ENCODE results near the gene PPM1A. TPM values are rescaled to one million over a fixed set of nuclear protein-coding genes. Genes with fewer than 3 reads are reported as not detected.

PPM1A gene
- total RNA-seq, 4 donors from 2014 or later: 28.2 to 43.7 (median 40.4) TPM

DNA sequence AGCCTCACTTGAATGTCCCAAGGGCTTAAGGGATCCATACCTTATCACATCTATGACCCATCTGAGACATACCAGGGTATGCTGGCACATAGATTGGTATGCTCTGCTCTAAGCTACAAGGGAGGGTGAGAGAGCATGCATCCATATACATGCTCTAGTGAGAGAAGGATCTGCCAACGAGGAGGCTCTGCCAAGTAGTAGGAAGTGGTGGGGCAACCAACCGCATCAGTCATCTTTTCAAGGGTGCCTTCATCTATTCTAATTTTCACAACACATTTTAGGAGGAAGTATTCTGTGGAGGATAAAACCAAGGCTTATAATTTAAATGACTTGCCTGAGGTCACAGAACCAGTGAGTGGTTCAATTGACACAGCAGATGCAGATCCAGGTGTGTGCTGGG, 6.6 kb upstream of the PPM1A start:
- Histone ChIP-seq H3K4me3 (no peak overlapping the region), H3K27ac (no peak overlapping the region), H3K27me3 (no peaks in the 10 kb centered on the region), H3K36me3 (no peaks in the 10 kb centered on the region), H3K4me1 (no peaks in the 10 kb centered on the region), H3K9me3 (no peaks in the 10 kb centered on the region)
- no peak for DNase-seq (ENCODE audit: low spot score in 2 of 2)
- TF ChIP-seq POLR2A (IDR thresholded peaks at IDR 0.05): no peak
- TF ChIP-seq EP300 (IDR thresholded peaks at IDR 0.05): no peak
- TF ChIP-seq, protein P1, sequence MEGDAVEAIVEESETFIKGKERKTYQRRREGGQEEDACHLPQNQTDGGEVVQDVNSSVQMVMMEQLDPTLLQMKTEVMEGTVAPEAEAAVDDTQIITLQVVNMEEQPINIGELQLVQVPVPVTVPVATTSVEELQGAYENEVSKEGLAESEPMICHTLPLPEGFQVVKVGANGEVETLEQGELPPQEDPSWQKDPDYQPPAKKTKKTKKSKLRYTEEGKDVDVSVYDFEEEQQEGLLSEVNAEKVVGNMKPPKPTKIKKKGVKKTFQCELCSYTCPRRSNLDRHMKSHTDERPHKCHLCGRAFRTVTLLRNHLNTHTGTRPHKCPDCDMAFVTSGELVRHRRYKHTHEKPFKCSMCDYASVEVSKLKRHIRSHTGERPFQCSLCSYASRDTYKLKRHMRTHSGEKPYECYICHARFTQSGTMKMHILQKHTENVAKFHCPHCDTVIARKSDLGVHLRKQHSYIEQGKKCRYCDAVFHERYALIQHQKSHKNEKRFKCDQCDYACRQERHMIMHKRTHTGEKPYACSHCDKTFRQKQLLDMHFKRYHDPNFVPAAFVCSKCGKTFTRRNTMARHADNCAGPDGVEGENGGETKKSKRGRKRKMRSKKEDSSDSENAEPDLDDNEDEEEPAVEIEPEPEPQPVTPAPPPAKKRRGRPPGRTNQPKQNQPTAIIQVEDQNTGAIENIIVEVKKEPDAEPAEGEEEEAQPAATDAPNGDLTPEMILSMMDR (IDR thresholded peaks at IDR 0.05): no peak
- WGBS, 2 donors: 72 to 90% methylated on average over 2 of the region's 2 CpGs

DNA sequence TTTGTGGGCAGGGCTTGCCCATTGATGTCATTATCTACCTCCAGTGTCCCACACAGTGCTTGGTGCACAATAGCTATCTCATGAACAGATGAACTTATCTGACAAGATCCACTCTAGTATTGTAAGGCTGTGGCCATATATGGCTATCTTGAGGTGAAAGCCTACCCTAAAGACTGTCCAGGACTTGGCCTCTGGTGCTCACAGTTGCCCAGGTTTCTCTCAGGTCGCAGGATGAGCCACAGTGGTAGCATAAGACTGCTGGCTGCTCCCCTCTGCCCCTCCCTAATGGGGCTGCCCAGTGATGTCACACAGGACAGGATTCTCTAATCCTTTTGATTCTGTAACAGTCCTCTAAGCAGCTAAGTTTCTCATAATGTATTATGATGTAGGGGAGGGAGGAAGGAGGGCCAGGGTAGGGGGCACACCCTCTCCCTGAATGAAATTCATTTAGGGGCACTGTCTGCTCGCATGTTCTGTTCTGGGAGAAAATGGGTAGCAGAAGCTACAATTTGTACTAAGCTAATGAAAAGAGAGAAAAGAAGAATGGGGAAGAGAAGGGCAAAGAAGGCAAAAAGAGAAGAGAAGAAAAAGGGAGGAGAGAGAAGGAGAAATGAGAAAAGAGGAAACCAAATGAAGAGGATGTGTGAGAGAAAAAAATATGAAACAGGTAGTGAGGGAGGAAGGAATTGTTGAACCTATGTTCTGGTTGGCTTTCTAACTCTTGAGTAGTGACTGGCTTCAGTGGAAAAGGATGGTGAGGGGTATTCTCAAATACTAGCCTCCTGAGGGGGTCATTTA, 3.4 kb upstream of the PPM1A start:
- H3K27ac ChIP-seq: no peak overlapping the region
- H3K27me3 ChIP-seq: no peaks in the 10 kb centered on the region
- no peak for DNase-seq (ENCODE audit: low spot score in 2 of 2)
- no peak overlapping the region for H3K4me3 ChIP-seq
- peaks cover 0 to 6% (median 2%) of the 10 kb centered on the region in 4 donors for H3K4me1 ChIP-seq
- 71 to 74% methylated on average over 2 of the region's 2 CpGs for WGBS, 2 donors
- no peak for TF ChIP-seq EP300 (IDR thresholded peaks at IDR 0.05)
- TF ChIP-seq POLR2A (IDR thresholded peaks at IDR 0.05): no peak
- TF ChIP-seq, protein P1 (IDR thresholded peaks at IDR 0.05): no peak
- no peaks in the 10 kb centered on the region for H3K9me3 ChIP-seq
- H3K36me3 ChIP-seq: no peaks in the 10 kb centered on the region

DNA sequence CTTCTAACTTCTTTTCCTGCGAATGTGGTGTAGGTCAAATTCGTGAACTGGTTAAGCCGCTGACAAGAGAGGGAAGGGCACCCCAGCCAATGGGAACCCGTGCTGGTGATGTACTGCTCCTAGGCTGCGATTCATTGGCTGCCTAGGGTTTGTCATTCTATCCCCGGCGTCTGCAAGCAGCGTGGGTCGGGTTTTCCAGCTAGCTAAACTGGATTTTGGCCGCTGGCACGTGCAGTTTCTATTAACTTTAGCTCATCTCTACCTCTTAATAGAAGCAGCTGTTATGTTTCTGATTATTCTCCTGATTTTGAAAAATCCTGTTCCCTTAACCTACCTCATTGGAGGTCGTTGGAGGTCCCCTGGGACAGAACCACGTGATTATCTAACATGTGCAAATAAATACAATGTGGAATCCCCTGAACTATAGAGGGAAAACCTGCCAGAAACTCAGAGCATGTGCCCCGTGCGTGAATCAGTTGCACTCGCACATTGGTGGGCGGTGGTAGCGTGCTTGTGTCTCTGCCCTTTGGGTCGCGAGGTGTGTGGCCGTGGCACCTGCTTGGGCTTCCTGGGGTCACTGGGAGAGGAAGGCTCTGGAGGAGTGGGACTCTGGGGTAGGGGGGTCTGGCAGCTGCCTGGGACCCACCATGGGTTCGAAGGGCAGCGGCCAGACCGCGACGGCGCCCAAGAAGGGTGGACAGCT, 876 bp upstream of the PPM1A start:
- H3K27ac ChIP-seq: peak overlapping the region; percentile 98 to 100 (median 99)
- H3K9me3 ChIP-seq: no peaks in the 10 kb centered on the region
- H3K36me3 ChIP-seq: no peaks in the 10 kb centered on the region
- WGBS, 2 donors: 0% methylated on average over 27 of the region's 27 CpGs
- peak overlapping the region; percentile 79 to 97 (median 89) for H3K4me3 ChIP-seq
- peak; percentile 80 to 90 for DNase-seq (ENCODE audit: low spot score in 2 of 2)
- H3K27me3 ChIP-seq: no peaks in the 10 kb centered on the region
- TF ChIP-seq EP300 (IDR thresholded peaks at IDR 0.05) (peak in 1 of 2 donors; percentile 92), POLR2A (IDR thresholded peaks at IDR 0.05) (peak; percentile 38 to 72)
- TF ChIP-seq, protein P1 (IDR thresholded peaks at IDR 0.05): no peak
- peaks cover 0 to 31% (median 18%) of the 10 kb centered on the region in 4 donors for H3K4me1 ChIP-seq

DNA sequence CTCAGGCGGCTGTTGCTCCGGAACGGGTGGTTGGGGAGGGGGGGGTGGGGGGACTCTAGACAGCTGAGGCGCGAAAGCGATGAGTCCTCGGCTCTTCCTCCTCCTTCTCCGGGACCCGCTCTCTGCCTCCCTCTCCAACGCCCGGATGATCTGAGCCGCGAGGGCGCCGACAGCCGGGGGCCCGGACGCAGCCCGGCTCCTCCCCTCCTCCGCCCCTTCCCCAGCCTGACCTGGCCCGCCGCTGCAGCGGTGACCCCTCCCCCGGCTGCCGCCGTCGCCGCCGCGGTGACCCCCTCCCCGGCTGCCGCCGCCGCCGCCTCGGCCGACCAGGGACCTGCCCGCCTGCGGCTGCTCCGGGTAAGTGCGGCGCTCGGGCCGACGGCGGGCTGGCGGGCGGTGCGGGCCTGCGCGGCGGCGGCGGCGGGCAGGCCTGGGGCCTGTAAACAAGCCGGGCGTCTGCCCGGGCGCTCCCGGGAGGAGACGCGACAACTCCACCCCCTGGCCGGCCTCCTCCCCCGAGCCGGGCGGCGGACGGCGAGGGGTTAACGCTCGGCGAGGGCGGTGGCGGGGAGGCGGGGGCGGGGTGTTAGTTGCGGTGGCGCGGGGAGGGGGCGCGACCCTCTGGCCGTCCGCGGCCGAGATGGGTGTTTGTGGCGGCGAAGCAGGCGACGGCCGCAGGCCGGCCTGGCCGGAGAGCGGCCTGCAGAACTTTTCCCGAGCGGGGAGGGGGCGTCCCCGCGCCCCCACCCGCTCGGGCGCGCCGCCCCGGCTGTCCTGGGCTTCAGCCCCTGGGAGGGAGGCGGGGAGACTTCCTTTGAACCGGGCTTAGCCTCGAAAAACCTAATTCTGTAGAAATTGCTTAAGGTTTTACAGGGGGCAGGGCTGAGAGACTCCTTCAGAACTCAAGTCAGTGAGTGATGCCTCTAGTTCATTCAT, 568 bp downstream of the PPM1A start:
- Histone ChIP-seq H3K4me3 (peak overlapping the region; percentile 78 to 97 (median 89)), H3K9me3 (no peaks in the 10 kb centered on the region), H3K27ac (peak overlapping the region; percentile 98 to 100 (median 99)), H3K4me1 (peaks cover 0 to 45% (median 22%) of the 10 kb centered on the region in 4 donors), H3K27me3 (no peaks in the 10 kb centered on the region), H3K36me3 (no peaks in the 10 kb centered on the region)
- TF ChIP-seq POLR2A (IDR thresholded peaks at IDR 0.05) (peak; percentile 14 to 25), EP300 (IDR thresholded peaks at IDR 0.05) (no peak)
- TF ChIP-seq, protein P1 (IDR thresholded peaks at IDR 0.05): no peak
- DNase-seq (ENCODE audit: low spot score in 2 of 2): peak; percentile 20 to 24
- WGBS, 2 donors: 0 to 1% methylated on average over 29 to 65 of the region's 107 CpGs

All from tibial nerve (tissue), 4 donors.